Ovary (tissue), 3 donors: ENCODE measurements around the gene CNTRL.

Experiments
- CTCF ChIP-seq, 3 donors: fragments of 450-650 bp in 2 of 3; fragments of 200-600 bp in 1 of 3; IDR thresholded peaks; one replicate each; pipeline versions ENCODE4 v1.5.1 to v1.8.0; 2016 to 2022; ENCODE audit warnings: antibody characterized with exemption in 3 of 3, mild to moderate bottlenecking in 1 of 3
- EP300 ChIP-seq: sonication (generic); formaldehyde crosslinking; IDR thresholded peaks from one replicate; pipeline ENCODE4 v1.6.1; 2017; ENCODE audit warnings: antibody characterized with exemption
- POLR2A ChIP-seq: fragments of 450-650 bp; IDR thresholded peaks from one replicate; pipeline ENCODE4 v1.6.1; 2017; ENCODE audit warnings: antibody characterized with exemption, mild to moderate bottlenecking, moderate library complexity
- donor health status: DM: no; HTN: no; CAD: no.

GRCh38 chr9:121154782-121155181, 80.0 kb downstream of the CNTRL start:
- TF ChIP-seq CTCF (IDR thresholded peaks at IDR 0.05) (no peak), POLR2A (no peak), EP300 (no peak)
